Measurements from ENCODE around the gene PEX14.

DNA sequence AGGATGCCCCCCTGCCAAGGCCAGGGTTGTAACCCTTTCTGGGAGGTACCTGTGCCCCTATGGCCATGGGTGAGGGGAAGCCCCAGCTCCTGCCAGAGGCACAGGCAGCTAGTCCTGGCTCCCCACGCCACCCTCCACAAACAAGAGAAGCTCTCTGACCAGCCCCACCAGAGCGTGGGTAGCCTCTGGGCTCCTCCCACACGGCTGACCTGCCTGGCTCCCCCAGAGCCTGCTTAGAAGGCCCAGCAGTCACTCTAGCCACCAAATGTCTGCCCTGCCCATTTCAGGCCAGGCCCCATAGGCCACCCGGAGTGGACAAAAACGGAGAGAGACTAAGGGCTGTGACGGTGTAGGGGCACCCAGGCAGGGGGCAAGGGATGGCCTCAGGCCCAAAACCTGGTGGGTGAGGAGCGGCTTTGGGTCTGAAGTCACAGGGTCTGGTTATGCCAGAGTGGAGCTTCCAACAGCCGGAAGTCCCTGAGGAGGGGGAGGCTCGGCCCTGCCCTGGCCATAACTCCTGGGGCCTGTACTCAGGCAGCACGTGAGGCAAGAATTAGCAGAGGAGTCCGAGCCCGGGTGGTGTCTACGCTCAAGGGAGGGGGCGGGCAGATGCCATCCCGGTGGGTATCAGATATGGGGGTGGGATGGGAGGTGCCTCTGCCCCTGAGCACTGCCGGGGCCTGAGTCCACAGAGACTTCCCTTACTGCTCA is 166.2 kb downstream of the PEX14 start:
- TF ChIP-seq POLR2A (IDR thresholded peaks at IDR 0.05) (no peak), CTCF (IDR thresholded peaks at IDR 0.05) (no peak)
